Right lobe of liver (tissue), 4 donors: ENCODE data around the gene POU4F2.

Source experiments
- POLR2A ChIP-seq: fragments of 450-650 bp; IDR thresholded peaks from one replicate; pipeline ENCODE4 v1.6.1; 2017; ENCODE audit warnings: antibody characterized with exemption, mild to moderate bottlenecking
- TF ChIP-seq, protein P1 (sequence below), 4 donors: fragments of 200-600 bp in 3 of 4; fragments of 450-650 bp in 1 of 4; IDR thresholded peaks; one replicate each; pipeline versions ENCODE4 v1.5.1 to v1.8.0; 2016 to 2022; ENCODE audit warnings: antibody characterized with exemption in 4 of 4, mild to moderate bottlenecking in 2 of 4
- donor health status: DM: no; HTN: no; CAD: no.
- donor health status: DM: no; HTN: no; CAD: no.
- donor health status: DM: no; HTN: yes; CAD: no.

DNA sequence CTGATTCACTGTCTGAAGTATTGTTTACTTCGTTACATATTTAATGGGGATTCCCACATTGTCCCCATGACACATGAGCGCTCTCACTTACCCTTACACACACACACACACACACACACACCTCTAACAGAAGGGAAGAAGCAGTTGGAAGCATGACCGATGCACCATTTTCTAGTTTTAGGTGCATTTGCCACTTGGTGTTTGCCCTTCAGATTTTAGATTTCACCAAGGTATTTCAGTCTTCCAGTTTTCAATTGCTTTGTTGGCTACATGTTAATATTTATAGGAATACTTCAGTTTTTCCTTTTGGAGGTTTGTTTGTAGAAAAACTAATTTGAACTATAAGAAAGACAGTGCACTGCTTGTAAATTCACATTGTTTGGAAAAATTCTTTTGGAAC is 3.1 kb downstream of the POU4F2 start:
- TF ChIP-seq, protein P1, sequence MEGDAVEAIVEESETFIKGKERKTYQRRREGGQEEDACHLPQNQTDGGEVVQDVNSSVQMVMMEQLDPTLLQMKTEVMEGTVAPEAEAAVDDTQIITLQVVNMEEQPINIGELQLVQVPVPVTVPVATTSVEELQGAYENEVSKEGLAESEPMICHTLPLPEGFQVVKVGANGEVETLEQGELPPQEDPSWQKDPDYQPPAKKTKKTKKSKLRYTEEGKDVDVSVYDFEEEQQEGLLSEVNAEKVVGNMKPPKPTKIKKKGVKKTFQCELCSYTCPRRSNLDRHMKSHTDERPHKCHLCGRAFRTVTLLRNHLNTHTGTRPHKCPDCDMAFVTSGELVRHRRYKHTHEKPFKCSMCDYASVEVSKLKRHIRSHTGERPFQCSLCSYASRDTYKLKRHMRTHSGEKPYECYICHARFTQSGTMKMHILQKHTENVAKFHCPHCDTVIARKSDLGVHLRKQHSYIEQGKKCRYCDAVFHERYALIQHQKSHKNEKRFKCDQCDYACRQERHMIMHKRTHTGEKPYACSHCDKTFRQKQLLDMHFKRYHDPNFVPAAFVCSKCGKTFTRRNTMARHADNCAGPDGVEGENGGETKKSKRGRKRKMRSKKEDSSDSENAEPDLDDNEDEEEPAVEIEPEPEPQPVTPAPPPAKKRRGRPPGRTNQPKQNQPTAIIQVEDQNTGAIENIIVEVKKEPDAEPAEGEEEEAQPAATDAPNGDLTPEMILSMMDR (IDR thresholded peaks at IDR 0.05) = no peak
- no peak for TF ChIP-seq POLR2A
